Loucy (cell line): ENCODE data around the gene PPP1R13B.

Experiments used
- H2AFZ ChIP-seq: fragments of 200-600 bp; sonication (generic); 2 replicates; pipeline ENCODE4 v1.6.0; 2016; ENCODE audit warnings: antibody characterized with exemption, mild to moderate bottlenecking, low read length, moderate library complexity
- H3F3A ChIP-seq: fragments of 200-600 bp; 2 replicates; pipeline ENCODE4 v1.6.0; 2016; ENCODE audit warnings: antibody characterized with exemption, low read depth, mild to moderate bottlenecking
- H3K27me3 ChIP-seq: fragments of 200-600 bp; sonication (generic); 2 replicates; pipeline ENCODE4 v1.6.1; 2014; ENCODE audit warnings: low read length, mild to moderate bottlenecking; ENCODE audit not compliant: insufficient read depth, poor library complexity, severe bottlenecking
- H3K36me3 ChIP-seq: fragments of 200-600 bp; sonication (generic); 2 replicates; pipeline ENCODE4 v1.6.1; 2016; ENCODE audit warnings: low read length; ENCODE audit not compliant: insufficient read depth
- H3K4me1 ChIP-seq: fragments of 200-600 bp; sonication (generic); 2 replicates; pipeline ENCODE4 v1.5.1; 2014; ENCODE audit warnings: low read length, mild to moderate bottlenecking; ENCODE audit not compliant: insufficient read depth, poor library complexity, severe bottlenecking
- H3K4me2 ChIP-seq: fragments of 200-600 bp; sonication (generic); 2 replicates; pipeline ENCODE4 v1.6.0; 2014; ENCODE audit warnings: antibody characterized with exemption, low read length, low read depth, mild to moderate bottlenecking; ENCODE audit not compliant: poor library complexity, severe bottlenecking
- H3K4me3 ChIP-seq: fragments of 200-600 bp; sonication (generic); 2 replicates; pipeline ENCODE4 v1.5.1; 2014; ENCODE audit warnings: low read length, mild to moderate bottlenecking, mixed read lengths; ENCODE audit not compliant: poor library complexity, severe bottlenecking
- H3K79me2 ChIP-seq: fragments of 200-600 bp; sonication (generic); 2 replicates; pipeline ENCODE4 v1.6.1; 2014; ENCODE audit warnings: low read length; ENCODE audit not compliant: insufficient read depth
- H3K9ac ChIP-seq: fragments of 200-600 bp; sonication (generic); 2 replicates; pipeline ENCODE4 v1.6.0; 2014; ENCODE audit warnings: mild to moderate bottlenecking, low read depth, low read length, moderate library complexity; ENCODE audit not compliant: poor library complexity, severe bottlenecking
- H3K9me2 ChIP-seq: fragments of 200-600 bp; sonication (generic); replicated peaks from 2 replicates; pipeline ENCODE4 v1.6.1; 2016; ENCODE audit warnings: low read depth, low read length, mixed read lengths
- H3K9me3 ChIP-seq: fragments of 200-600 bp; sonication (generic); 2 replicates; pipeline ENCODE4 v1.6.1; 2014; ENCODE audit warnings: mild to moderate bottlenecking, antibody characterized with exemption, low read length, low read depth; ENCODE audit not compliant: insufficient read depth
- H4K20me1 ChIP-seq: fragments of 200-600 bp; sonication (generic); 2 replicates; pipeline ENCODE4 v1.6.0; 2014; ENCODE audit warnings: antibody characterized with exemption, low read length, mild to moderate bottlenecking; ENCODE audit not compliant: insufficient read depth, poor library complexity, severe bottlenecking
- EZH2phosphoT487 ChIP-seq: fragments of 200-600 bp; IDR thresholded peaks from 2 replicates; pipeline ENCODE4 v1.6.1; 2018; ENCODE audit warnings: antibody characterized with exemption, mild to moderate bottlenecking, moderate library complexity, borderline replicate concordance
- TF ChIP-seq, protein P1 (sequence below): fragments of 200-600 bp; sonication (generic); conservative IDR thresholded peaks from 2 replicates; pipeline ENCODE4 v1.5.1; 2014; ENCODE audit warnings: mild to moderate bottlenecking, antibody characterized with exemption, low read length

Gene PPP1R13B

DNA sequence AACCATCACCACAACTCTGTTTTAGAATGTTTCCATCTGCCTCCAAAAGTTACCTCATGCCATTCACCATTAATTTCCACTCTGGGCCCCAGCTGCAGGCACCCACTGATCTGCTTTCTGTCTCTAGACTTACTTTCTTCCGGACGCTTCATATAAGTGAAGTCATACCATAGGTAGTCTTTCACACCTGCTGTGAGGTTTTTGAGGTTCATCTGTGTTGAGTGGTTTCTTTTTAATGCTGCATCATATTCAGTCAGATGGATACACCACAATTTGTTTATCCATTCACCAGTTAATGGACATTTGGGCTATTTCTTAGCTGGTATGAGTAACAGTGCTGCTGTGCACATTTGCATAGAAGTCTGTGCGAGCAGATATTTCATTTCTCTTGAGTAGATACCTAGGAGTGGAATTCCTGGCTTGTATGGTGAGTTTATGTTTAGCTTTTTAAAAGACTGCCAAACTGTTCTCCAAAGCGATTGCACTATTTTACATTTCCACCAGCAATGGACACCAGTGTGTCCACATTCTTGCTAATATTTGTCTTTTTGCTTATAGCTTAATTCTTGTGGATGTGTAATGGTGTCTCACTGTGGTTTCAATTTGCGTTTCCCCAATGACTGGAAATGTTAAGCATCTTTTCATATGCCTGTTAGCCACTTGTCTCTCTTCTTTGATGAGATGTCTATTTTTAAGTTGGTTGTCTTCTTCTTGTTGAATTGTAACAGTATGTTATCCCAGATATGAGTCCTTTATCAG lies 83.5 kb downstream of the PPP1R13B start:
- H3K9ac ChIP-seq: no peak overlapping the region
- no peak overlapping the region for H3K4me2 ChIP-seq
- no peaks in the 10 kb centered on the region for H3F3A ChIP-seq

DNA sequence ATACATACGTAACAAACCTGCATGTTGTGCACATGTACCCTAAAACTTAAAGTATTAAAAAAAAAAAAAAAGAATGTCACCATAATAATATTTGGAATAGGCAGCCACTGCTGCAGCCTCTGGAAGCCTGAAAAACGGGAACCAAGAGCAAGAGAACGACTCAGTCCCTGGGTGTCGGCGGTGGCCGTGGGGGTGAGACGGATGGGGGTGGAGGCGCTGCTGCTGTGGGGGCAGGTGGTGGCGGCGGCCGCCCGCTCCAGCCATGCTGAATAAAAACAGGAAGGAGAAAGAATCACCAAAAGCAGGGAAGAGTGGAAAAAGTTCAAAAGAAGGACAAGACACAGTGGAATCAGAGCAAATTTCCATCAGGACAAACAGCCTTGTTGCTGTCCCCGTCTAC lies 84.8 kb downstream of the PPP1R13B start:
- Histone ChIP-seq H3K9me3 (no peaks in the 10 kb centered on the region), H3K36me3 (peaks cover 7% of the 10 kb centered on the region; the same call in 1 of the 2 replicates), H3K4me2 (no peak overlapping the region), H3K9ac (no peak overlapping the region), H3K27me3 (no peaks in the 10 kb centered on the region), H3K4me1 (no peaks in the 10 kb centered on the region), H3F3A (no peaks in the 10 kb centered on the region), H3K9me2 (no peaks in the 10 kb centered on the region), H3K79me2 (no peaks in the 10 kb centered on the region), H2AFZ (no peak overlapping the region), H3K4me3 (no peak overlapping the region), H4K20me1 (no peaks in the 10 kb centered on the region)
- TF ChIP-seq, protein P1, sequence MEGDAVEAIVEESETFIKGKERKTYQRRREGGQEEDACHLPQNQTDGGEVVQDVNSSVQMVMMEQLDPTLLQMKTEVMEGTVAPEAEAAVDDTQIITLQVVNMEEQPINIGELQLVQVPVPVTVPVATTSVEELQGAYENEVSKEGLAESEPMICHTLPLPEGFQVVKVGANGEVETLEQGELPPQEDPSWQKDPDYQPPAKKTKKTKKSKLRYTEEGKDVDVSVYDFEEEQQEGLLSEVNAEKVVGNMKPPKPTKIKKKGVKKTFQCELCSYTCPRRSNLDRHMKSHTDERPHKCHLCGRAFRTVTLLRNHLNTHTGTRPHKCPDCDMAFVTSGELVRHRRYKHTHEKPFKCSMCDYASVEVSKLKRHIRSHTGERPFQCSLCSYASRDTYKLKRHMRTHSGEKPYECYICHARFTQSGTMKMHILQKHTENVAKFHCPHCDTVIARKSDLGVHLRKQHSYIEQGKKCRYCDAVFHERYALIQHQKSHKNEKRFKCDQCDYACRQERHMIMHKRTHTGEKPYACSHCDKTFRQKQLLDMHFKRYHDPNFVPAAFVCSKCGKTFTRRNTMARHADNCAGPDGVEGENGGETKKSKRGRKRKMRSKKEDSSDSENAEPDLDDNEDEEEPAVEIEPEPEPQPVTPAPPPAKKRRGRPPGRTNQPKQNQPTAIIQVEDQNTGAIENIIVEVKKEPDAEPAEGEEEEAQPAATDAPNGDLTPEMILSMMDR: no peak
- no peak for TF ChIP-seq EZH2phosphoT487

More for the DNA sequence above, 83.5 kb downstream of the PPP1R13B start:
- Histone ChIP-seq H3K9me2 (no peaks in the 10 kb centered on the region), H3K79me2 (no peaks in the 10 kb centered on the region), H3K9me3 (no peaks in the 10 kb centered on the region), H3K4me1 (no peaks in the 10 kb centered on the region), H4K20me1 (no peaks in the 10 kb centered on the region), H3K36me3 (peaks cover 7% of the 10 kb centered on the region; the same call in 1 of the 2 replicates), H2AFZ (no peak overlapping the region), H3K27me3 (no peaks in the 10 kb centered on the region), H3K4me3 (no peak overlapping the region)
- TF ChIP-seq EZH2phosphoT487: no peak
- TF ChIP-seq, protein P1: no peak

DNA sequence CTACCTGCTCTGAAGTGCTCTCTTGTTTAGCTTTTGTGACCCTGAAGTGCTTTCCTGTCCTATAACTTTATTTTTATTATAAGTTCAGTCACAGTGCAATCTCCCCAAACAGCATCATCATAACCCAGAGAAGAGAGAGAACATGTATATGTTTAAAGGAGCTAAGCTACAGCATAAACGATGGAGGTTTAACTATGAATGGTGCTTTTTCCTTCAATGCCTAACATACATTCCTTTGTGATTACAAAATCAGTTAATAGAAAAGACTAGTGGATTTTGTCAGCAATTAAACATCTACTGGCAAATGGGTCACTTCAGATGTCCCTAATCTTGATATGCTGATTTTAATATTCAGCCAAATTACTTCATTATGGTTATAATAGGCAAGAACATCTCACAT lies 85.3 kb downstream of the PPP1R13B start:
- no peaks in the 10 kb centered on the region for H3K4me1 ChIP-seq
- no peaks in the 10 kb centered on the region for H4K20me1 ChIP-seq
- H3K9ac ChIP-seq: no peak overlapping the region
- H3K4me3 ChIP-seq: no peak overlapping the region
- no peaks in the 10 kb centered on the region for H3K9me2 ChIP-seq
- no peaks in the 10 kb centered on the region for H3K27me3 ChIP-seq
- H3F3A ChIP-seq: no peaks in the 10 kb centered on the region
- TF ChIP-seq EZH2phosphoT487: no peak
- TF ChIP-seq, protein P1: no peak
- H3K4me2 ChIP-seq: no peak overlapping the region
- H3K9me3 ChIP-seq: no peaks in the 10 kb centered on the region
- H2AFZ ChIP-seq: no peak overlapping the region
- H3K79me2 ChIP-seq: no peaks in the 10 kb centered on the region
- H3K36me3 ChIP-seq: peaks cover 7% of the 10 kb centered on the region; the same call in 1 of the 2 replicates
